Esophagus squamous epithelium (tissue), 4 donors: ENCODE data around the gene AGRP.

Source experiments
- CTCF ChIP-seq, 6 experiments: fragments of 450-650 bp in 4 of 6; fragments of 200-600 bp in 2 of 6; sonication (generic) in 2 of 6; IDR thresholded peaks; one replicate each; pipeline ENCODE4 v1.5.1; 2016 to 2019; ENCODE audit warnings: antibody characterized with exemption in 6 of 6, mild to moderate bottlenecking in 4 of 6, moderate library complexity in 4 of 6
- POLR2A ChIP-seq, 4 donors: fragments of 450-650 bp; IDR thresholded peaks; one replicate each; pipeline ENCODE4 v1.6.1; 2017; ENCODE audit warnings: antibody characterized with exemption in 4 of 4, mild to moderate bottlenecking in 4 of 4, moderate library complexity in 3 of 4

- TF ChIP-seq CTCF (IDR thresholded peaks at IDR 0.05) = no peak
- no peak for TF ChIP-seq POLR2A (IDR thresholded peaks at IDR 0.05)
Observed at GRCh38 chr16:67526149-67526791, 42.9 kb upstream of the AGRP start.
